Uterus (tissue), 4 donors: ENCODE results near the gene ATMIN. TPM values are rescaled to one million over a fixed set of nuclear protein-coding genes. Genes with fewer than 3 reads are reported as not detected.

Experiments used
- DNase-seq, 2 donors: peaks; one replicate each; pipeline ENCODE4 v3.0.0-alpha.2; 2019 to 2020
- H3K27ac ChIP-seq, 2 donors: fragments of 200-600 bp; sonication (generic); 1 replicate in 1 of 2; 2 replicates in 1 of 2; pipeline ENCODE4 v1.5.1; 2016 to 2018
- H3K27me3 ChIP-seq, 2 donors: fragments of 200-600 bp; sonication (generic); one replicate each; pipeline ENCODE4 v1.5.1; 2018 to 2019; ENCODE audit warnings: control low read depth in 1 of 2
- H3K36me3 ChIP-seq, 2 donors: fragments of 200-600 bp; sonication (generic); one replicate each; pipeline ENCODE4 v1.5.1; 2019; ENCODE audit warnings: control low read depth in 1 of 2
- H3K4me1 ChIP-seq, 2 donors: fragments of 200-600 bp; sonication (generic); one replicate each; pipeline ENCODE4 v1.5.1; 2018 to 2019; ENCODE audit warnings: control low read depth in 1 of 2
- H3K4me3 ChIP-seq, 2 donors: fragments of 200-600 bp; sonication (generic); 1 replicate in 1 of 2; 2 replicates in 1 of 2; pipeline ENCODE4 v1.5.1; 2018 to 2019; ENCODE audit warnings: mild to moderate bottlenecking in 1 of 2
- H3K9me3 ChIP-seq, 2 donors: fragments of 200-600 bp; sonication (generic); one replicate each; pipeline ENCODE4 v1.5.1; 2019; ENCODE audit warnings: control low read depth in 1 of 2
- POLR2A ChIP-seq, 2 donors: fragments of 450-650 bp; IDR thresholded peaks; one replicate each; pipeline ENCODE4 v1.6.1; 2016; ENCODE audit warnings: antibody characterized with exemption in 2 of 2, mild to moderate bottlenecking in 1 of 2, moderate library complexity in 1 of 2
- intact Hi-C: fragments of 100-400 bp; cut with DNase I; formaldehyde crosslinking; loops from one replicate; pipeline ENCODE4 v1.15.1; 2023; ENCODE audit warnings: low total_unique reads
- total RNA-seq, 4 donors: library from RNA; depleted of rRNA in 3 of 4; stranded (reverse); fragments of >200 nt in 3 of 4; gene quantifications; one replicate each; pipeline versions ENCODE4 v1.1.0 to v1.2.4, GENCODE V29; 2014 to 2023
- TF ChIP-seq, protein P1 (sequence below), 4 experiments: fragments of 200-600 bp in 2 of 4; fragments of 450-650 bp in 2 of 4; sonication (generic) in 2 of 4; IDR thresholded peaks; one replicate each; pipeline ENCODE4 v1.5.1; 2016 to 2019; ENCODE audit warnings: antibody characterized with exemption in 4 of 4, mild to moderate bottlenecking in 2 of 4, moderate library complexity in 1 of 4
- donor health status: DM: yes; HTN: yes; CAD: no.

ATMIN gene
- total RNA-seq, 4 donors from 2014 or later, result 17.2 to 51.8 (median 29.8) TPM

DNA sequence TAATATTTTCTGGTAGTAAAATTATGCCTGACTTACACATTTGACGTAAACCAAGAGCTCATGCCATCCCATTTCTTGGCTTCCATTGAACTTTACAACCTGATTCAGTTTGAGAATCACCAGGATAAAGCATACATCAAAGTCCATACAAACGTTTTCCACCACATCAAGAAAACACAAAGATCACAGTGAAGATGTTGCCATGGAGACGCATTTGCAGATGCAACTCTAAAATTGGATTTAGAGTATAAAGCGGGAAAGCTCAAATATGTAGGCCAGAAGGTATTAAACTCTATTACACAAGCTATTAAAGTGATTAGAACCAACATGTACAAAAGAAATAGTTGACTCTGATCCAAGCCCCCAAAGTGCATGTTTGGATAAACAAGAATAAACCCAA, 31.0 kb downstream of the ATMIN start:
- Histone ChIP-seq H3K27ac (no peak overlapping the region), H3K36me3 (no peaks in the 10 kb centered on the region), H3K4me3 (no peak overlapping the region), H3K27me3 (no peaks in the 10 kb centered on the region), H3K9me3 (no peaks in the 10 kb centered on the region), H3K4me1 (no peaks in the 10 kb centered on the region)
- intact Hi-C loops, result no loop called here
- TF ChIP-seq POLR2A (IDR thresholded peaks at IDR 0.05), result no peak
- TF ChIP-seq, protein P1, sequence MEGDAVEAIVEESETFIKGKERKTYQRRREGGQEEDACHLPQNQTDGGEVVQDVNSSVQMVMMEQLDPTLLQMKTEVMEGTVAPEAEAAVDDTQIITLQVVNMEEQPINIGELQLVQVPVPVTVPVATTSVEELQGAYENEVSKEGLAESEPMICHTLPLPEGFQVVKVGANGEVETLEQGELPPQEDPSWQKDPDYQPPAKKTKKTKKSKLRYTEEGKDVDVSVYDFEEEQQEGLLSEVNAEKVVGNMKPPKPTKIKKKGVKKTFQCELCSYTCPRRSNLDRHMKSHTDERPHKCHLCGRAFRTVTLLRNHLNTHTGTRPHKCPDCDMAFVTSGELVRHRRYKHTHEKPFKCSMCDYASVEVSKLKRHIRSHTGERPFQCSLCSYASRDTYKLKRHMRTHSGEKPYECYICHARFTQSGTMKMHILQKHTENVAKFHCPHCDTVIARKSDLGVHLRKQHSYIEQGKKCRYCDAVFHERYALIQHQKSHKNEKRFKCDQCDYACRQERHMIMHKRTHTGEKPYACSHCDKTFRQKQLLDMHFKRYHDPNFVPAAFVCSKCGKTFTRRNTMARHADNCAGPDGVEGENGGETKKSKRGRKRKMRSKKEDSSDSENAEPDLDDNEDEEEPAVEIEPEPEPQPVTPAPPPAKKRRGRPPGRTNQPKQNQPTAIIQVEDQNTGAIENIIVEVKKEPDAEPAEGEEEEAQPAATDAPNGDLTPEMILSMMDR (IDR thresholded peaks at IDR 0.05), result no peak
- DNase-seq, result no peak

DNA sequence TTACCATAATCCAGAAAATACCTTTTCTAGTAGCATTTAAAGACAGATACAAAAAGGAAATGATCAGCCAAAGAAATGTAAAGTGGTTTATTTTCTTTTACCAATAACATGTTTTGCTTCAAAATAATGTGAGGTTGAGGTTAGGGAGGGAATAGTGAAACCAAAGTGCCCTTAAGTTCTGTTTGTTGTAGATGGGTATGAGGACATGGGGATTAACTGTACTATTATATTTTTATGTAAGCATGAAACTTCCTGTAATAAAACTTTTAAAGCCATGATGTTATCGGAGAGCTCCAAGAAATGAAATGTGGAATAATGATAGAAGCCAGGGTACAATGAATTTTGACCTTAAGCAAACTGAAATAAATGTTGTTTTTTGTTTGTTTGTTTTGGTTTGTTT, 31.5 kb downstream of the ATMIN start:
- H3K4me3 ChIP-seq, result no peak overlapping the region
- H3K9me3 ChIP-seq, result no peaks in the 10 kb centered on the region
- no peaks in the 10 kb centered on the region for H3K27me3 ChIP-seq
- no peaks in the 10 kb centered on the region for H3K4me1 ChIP-seq
- no peaks in the 10 kb centered on the region for H3K36me3 ChIP-seq
- intact Hi-C loops, result no loop called here
- no peak for TF ChIP-seq POLR2A (IDR thresholded peaks at IDR 0.05)
- TF ChIP-seq, protein P1 (IDR thresholded peaks at IDR 0.05), result no peak
- H3K27ac ChIP-seq, result no peak overlapping the region
- no peak for DNase-seq

DNA sequence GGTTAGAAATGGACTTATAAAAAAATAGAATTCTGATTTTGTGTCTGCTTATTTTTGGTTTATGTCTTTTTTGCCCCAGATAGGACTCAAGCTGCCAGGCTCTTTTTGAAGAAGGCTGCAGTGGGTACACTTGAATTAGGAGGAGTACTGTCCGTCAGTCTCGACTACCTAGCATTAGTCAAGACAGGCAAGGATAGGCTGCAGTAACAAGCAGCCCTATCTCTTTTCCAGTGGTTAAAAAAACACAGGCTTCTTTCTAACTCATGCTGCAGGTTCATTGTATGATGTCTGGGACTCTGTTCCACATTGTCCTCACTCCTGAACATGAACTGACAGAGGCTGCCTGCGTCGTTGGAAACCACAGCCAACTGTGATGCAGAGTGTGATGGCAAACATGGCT, 33.4 kb downstream of the ATMIN start:
- TF ChIP-seq POLR2A (IDR thresholded peaks at IDR 0.05), result no peak
- TF ChIP-seq, protein P1 (IDR thresholded peaks at IDR 0.05), result no peak

DNA sequence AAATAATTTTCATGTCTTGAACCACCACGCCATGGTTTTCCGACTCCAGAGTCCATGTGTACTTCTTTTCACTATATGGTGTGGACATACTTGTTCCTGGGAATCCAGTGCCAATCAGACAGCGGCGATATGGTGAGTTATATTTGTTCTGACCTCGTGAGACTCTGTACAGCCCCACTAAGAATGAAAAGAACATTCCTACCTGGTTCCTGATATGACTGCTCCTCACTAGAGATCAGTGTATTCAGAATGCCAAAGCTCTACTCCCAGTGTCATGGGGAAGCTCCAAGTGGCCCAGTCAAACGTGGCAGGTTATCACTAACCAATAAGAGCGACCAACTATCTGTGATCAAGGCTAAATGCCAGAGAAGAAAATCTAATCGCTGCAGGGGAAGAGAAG, 35.3 kb downstream of the ATMIN start:
- no peaks in the 10 kb centered on the region for H3K27me3 ChIP-seq
- H3K36me3 ChIP-seq, result no peaks in the 10 kb centered on the region
- no peaks in the 10 kb centered on the region for H3K4me1 ChIP-seq
- no peak overlapping the region for H3K27ac ChIP-seq
- TF ChIP-seq POLR2A (IDR thresholded peaks at IDR 0.05), result no peak
- TF ChIP-seq, protein P1 (IDR thresholded peaks at IDR 0.05), result no peak
- DNase-seq, result no peak
- no peaks in the 10 kb centered on the region for H3K9me3 ChIP-seq
- no peak overlapping the region for H3K4me3 ChIP-seq
- intact Hi-C loops, result no loop called here

More for the DNA sequence above, 33.4 kb downstream of the ATMIN start:
- Histone ChIP-seq H3K4me3 (no peak overlapping the region), H3K4me1 (no peaks in the 10 kb centered on the region), H3K9me3 (no peaks in the 10 kb centered on the region), H3K27ac (no peak overlapping the region), H3K27me3 (no peaks in the 10 kb centered on the region), H3K36me3 (no peaks in the 10 kb centered on the region)
- intact Hi-C loops, result no loop called here
- DNase-seq, result no peak

DNA sequence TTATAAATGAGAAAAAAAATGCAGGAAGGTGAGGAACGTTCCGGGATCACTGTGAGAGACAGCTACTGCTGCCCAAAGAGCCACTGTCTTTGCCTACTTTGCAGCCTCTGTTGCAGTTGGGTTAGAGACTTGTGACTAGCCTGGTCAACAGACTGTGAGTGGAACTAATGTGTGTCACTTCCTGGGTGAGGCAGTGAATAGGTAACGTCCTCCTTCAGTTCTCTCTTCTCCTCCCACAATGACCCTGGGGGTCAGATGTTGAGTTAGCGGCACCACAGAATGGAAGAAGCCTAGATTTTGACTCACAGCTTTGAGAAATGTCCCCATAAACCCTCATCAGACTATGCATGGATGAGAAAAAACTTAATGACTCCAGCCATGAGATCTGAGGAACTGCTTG, 36.2 kb downstream of the ATMIN start:
- H3K27me3 ChIP-seq, result no peaks in the 10 kb centered on the region
- intact Hi-C loops, result no loop called here
- TF ChIP-seq POLR2A (IDR thresholded peaks at IDR 0.05), result no peak
- TF ChIP-seq, protein P1 (IDR thresholded peaks at IDR 0.05), result no peak
- H3K4me3 ChIP-seq, result no peak overlapping the region
- no peak overlapping the region for H3K27ac ChIP-seq
- no peak for DNase-seq
- H3K9me3 ChIP-seq, result no peaks in the 10 kb centered on the region
- H3K4me1 ChIP-seq, result no peaks in the 10 kb centered on the region
- no peaks in the 10 kb centered on the region for H3K36me3 ChIP-seq
